Measurements from ENCODE around the gene NBAS.

The NBAS gene

GRCh38 chr2:15205562-15205961 is 355.6 kb downstream of the NBAS start:
- DNase-seq (ENCODE audit: low spot score) = no peak

GRCh38 chr2:15201009-15201408 is 360.1 kb downstream of the NBAS start:
- peak; percentile 14 for DNase-seq (ENCODE audit: low spot score)

GRCh38 chr2:15200581-15200980 is 360.6 kb downstream of the NBAS start:
- DNase-seq (ENCODE audit: low spot score) = peak; percentile 36

GRCh38 chr2:15198051-15198450 is 363.1 kb downstream of the NBAS start:
- DNase-seq (ENCODE audit: low spot score) = no peak

GRCh38 chr2:15195813-15196212 is 365.3 kb downstream of the NBAS start:
- no peak for DNase-seq (ENCODE audit: low spot score)

- DNase-seq (ENCODE audit: low spot score) = no peak
These were observed 369.3 kb downstream of the NBAS start for GRCh38 chr2:15191789-15192188.

- DNase-seq (ENCODE audit: low spot score) = no peak
These were observed 371.9 kb downstream of the NBAS start for GRCh38 chr2:15189216-15189615.

- no peak for DNase-seq (ENCODE audit: low spot score)
These were observed 373.4 kb downstream of the NBAS start for GRCh38 chr2:15187702-15188101.

- no peak for DNase-seq (ENCODE audit: low spot score)
These were observed 375.0 kb downstream of the NBAS start for GRCh38 chr2:15186118-15186517.

GRCh38 chr2:15184491-15184890 is 376.6 kb downstream of the NBAS start:
- no peak for DNase-seq (ENCODE audit: low spot score)

GRCh38 chr2:15182275-15182674 is 378.9 kb downstream of the NBAS start:
- DNase-seq (ENCODE audit: low spot score) = no peak

GRCh38 chr2:15181092-15181745 is 379.9 kb downstream of the NBAS start:
- DNase-seq (ENCODE audit: low spot score) = no peak

GRCh38 chr2:15180379-15180778 is 380.8 kb downstream of the NBAS start:
- DNase-seq (ENCODE audit: low spot score) = no peak

- no peak for DNase-seq (ENCODE audit: low spot score)
These were observed 382.2 kb downstream of the NBAS start for GRCh38 chr2:15178946-15179345.

- DNase-seq (ENCODE audit: low spot score) = no peak
These were observed 384.0 kb downstream of the NBAS start for GRCh38 chr2:15177103-15177502.

- no peak for DNase-seq (ENCODE audit: low spot score)
These were observed 384.5 kb downstream of the NBAS start for GRCh38 chr2:15176604-15177003.

GRCh38 chr2:15174567-15174966 is 386.6 kb downstream of the NBAS start:
- DNase-seq (ENCODE audit: low spot score) = no peak

GRCh38 chr2:15173501-15173900 is 387.6 kb downstream of the NBAS start:
- DNase-seq (ENCODE audit: low spot score) = no peak

- no peak for DNase-seq (ENCODE audit: low spot score)
These were observed 388.3 kb downstream of the NBAS start for GRCh38 chr2:15172825-15173224.

GRCh38 chr2:15170070-15170775 is 390.9 kb downstream of the NBAS start:
- DNase-seq (ENCODE audit: low spot score) = no peak

- no peak for DNase-seq (ENCODE audit: low spot score)
These were observed 391.6 kb downstream of the NBAS start for GRCh38 chr2:15169326-15170069.

- no peak for DNase-seq (ENCODE audit: low spot score)
These were observed 393.0 kb downstream of the NBAS start for GRCh38 chr2:15168116-15168515.

- no peak for DNase-seq (ENCODE audit: low spot score)
These were observed 394.3 kb downstream of the NBAS start for GRCh38 chr2:15166878-15167277.
